ENCODE measurements around the gene LYPD6.

LYPD6 gene

DNA sequence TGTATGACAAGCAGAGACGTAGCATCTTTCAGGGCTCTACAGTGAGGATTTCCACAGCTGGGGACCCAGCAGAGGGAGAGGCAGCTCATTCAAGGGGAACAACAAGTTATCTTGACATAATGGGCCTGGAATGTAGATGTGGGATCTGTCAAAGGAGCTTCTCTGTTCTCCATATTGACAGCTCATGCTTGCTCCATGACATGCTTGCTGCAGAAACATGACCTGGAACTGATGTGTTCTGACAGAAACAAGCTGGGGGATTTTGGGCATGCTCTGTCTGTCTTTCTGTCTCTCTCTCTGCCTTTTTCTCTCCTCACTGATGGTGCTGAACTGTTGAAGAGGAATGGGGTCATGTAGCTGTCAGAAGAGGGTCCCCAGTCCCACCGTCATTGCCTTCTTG lies 177.6 kb downstream of the LYPD6 start:
- no peak for DNase-seq (ENCODE audit: low read depth)
- H3K4me3 ChIP-seq (ENCODE audit: low read depth, low read length), result no peak overlapping the region
- TF ChIP-seq, protein P1, sequence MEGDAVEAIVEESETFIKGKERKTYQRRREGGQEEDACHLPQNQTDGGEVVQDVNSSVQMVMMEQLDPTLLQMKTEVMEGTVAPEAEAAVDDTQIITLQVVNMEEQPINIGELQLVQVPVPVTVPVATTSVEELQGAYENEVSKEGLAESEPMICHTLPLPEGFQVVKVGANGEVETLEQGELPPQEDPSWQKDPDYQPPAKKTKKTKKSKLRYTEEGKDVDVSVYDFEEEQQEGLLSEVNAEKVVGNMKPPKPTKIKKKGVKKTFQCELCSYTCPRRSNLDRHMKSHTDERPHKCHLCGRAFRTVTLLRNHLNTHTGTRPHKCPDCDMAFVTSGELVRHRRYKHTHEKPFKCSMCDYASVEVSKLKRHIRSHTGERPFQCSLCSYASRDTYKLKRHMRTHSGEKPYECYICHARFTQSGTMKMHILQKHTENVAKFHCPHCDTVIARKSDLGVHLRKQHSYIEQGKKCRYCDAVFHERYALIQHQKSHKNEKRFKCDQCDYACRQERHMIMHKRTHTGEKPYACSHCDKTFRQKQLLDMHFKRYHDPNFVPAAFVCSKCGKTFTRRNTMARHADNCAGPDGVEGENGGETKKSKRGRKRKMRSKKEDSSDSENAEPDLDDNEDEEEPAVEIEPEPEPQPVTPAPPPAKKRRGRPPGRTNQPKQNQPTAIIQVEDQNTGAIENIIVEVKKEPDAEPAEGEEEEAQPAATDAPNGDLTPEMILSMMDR (IDR thresholded peaks at IDR 0.05; ENCODE audit: low read depth, low read length, missing control alignments), result no peak

DNA sequence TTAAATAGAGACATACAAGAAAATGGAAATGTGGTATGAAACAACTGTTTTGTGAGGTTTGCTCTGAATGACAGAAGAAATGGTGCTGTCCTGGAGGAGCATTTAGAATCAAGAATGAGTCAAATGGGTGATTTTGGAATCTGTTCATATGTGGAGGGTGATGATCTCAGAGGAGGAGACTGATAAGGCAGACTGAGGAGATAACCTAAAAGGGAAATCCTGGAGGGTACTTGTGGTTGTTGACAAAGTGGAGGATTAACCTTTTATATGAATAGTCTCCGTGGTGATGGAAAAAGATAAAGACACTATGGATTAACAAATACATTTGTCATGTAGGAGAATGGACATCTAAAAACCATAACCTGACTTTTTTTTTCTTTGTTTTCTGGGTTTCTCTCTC lies 183.1 kb downstream of the LYPD6 start:
- H3K4me3 ChIP-seq (ENCODE audit: low read depth, low read length), result no peak overlapping the region
- DNase-seq (ENCODE audit: low read depth), result no peak
- TF ChIP-seq, protein P1 (IDR thresholded peaks at IDR 0.05; ENCODE audit: low read depth, low read length, missing control alignments), result no peak
